ENCODE measurements around the gene NOP58. TPM values are rescaled to one million over a fixed set of nuclear protein-coding genes. Genes with fewer than 3 reads are reported as not detected.
A peak's percentile ranks its signal among the peaks of the same experiment; 100 is the strongest.
"Not testable (repeated sequence)": the region's sequence is repeated elsewhere in the genome, so short reads cannot be mapped to it uniquely, and the experiment has no call there.

NOP58 gene
- total and polyA plus RNA-seq, 4 donors = 29.2 to 102 (median 45.8) TPM

DNA sequence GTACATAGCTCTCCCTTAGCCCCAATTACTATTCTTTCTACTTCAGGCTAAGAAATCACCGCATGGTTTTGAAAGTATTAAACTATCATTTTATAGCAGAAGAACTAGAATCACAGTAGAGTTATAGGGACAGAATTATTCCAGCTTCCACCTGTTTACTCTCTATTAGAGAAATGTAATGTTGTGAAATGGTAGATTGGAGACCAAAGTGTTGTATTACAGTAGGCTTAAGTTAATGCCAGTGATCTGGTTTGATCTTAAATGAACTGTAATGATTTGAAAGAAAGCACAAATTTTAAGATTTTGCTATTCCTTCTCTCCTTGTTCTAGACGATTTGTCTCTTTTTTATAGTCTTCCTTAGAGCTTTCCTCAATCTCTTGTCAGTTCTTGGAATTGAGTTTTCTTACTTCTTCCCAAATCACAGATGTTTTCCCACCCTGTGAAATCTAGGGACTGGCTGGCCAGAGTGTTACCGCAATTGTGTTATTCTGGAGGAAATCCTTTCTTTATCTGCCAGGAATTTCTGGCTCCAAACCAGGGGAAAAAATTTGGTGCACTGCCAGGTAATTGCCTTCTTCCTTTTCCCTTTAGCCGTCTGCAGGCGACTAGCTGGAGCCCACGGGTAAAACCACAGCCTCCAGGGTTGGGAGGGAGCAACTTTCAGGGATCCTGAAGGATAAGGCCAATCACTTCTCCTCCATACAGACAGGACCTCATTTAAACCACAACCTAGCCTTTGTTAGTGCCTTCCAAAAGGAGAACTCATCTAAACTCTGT, 51.7 kb downstream of the NOP58 start:
- H3K27me3 ChIP-seq (ENCODE audit: control insufficient read depth in 1 of 2, insufficient read depth in 2 of 2, low read length in 1 of 2) = no peaks in the 10 kb centered on the region
- intact Hi-C loops (cut with DNase I) = no loop called here
- no peaks in the 10 kb centered on the region for H3K4me1 ChIP-seq (ENCODE audit: control insufficient read depth in 1 of 2, insufficient read depth in 2 of 2, low read length in 2 of 2)
- ATAC-seq (ENCODE audit: low FRiP score) (peak; percentile 79), DNase-seq (peak in 1 of 2 donors; percentile 72)
- no peaks in the 10 kb centered on the region for H3K9me3 ChIP-seq (ENCODE audit: control insufficient read depth, low read length)
- no peak overlapping the region for H3K27ac ChIP-seq (ENCODE audit: low read depth in 1 of 2, low read length in 2 of 2)
- no peak overlapping the region for H3K4me3 ChIP-seq (ENCODE audit: low read length in 2 of 2)
- H3K36me3 ChIP-seq (ENCODE audit: control insufficient read depth in 1 of 2, insufficient read depth in 2 of 2, low read length in 1 of 2) = peaks cover 0 to 2% of the 10 kb centered on the region in 2 donors
- 6% methylated on average over 6 of the region's 6 CpGs for WGBS, 2 donors

DNA sequence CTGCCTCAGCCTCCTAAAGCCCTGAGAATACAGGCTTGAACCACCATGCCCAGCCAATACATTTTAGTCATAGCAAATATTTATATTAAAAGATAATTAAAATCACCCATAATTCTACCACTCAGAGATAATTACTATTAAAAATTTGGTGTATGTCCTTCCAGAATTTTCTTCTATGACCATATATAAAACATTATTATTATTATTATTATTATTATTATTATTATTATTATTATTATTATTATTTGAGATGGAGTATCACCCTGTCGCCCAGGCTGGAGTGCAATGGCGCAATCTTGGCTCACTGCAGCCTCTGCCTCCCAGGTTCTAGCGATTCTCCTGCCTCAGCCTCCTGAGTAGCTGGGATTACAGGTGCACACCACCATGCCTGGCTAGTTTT, 54.8 kb downstream of the NOP58 start:
- H3K4me1 ChIP-seq (ENCODE audit: control insufficient read depth in 1 of 2, insufficient read depth in 2 of 2, low read length in 2 of 2); H3K9me3 ChIP-seq (ENCODE audit: control insufficient read depth, low read length); H3K27me3 ChIP-seq (ENCODE audit: control insufficient read depth in 1 of 2, insufficient read depth in 2 of 2, low read length in 1 of 2); intact Hi-C loops (cut with DNase I); H3K27ac ChIP-seq (ENCODE audit: low read depth in 1 of 2, low read length in 2 of 2); DNase-seq; ATAC-seq (ENCODE audit: low FRiP score); H3K36me3 ChIP-seq (ENCODE audit: control insufficient read depth in 1 of 2, insufficient read depth in 2 of 2, low read length in 1 of 2); H3K4me3 ChIP-seq (ENCODE audit: low read length in 2 of 2): not testable (repeated sequence)
- 94 to 97% methylated on average over 3 of the region's 3 CpGs for WGBS, 2 donors

DNA sequence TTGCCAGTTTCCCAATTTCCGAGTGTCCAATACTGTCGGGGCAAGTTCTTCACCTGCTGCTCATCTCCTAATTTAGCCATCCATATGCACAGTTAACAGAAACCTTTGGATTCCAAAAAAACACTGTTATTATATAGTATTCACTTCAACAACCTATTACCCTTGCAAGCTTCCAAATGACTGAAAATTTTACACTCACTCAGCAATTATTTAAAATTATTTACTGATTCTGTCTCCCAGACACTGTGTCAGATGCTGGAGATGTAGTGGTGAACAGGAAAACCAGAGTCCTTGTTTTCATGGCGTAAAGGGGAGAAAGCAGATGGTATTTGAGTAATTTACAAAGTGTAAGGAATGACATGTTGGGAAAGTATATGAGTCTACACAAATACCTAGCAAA, 56.9 kb downstream of the NOP58 start:
- 93 to 98% methylated on average over 3 of the region's 3 CpGs for WGBS, 2 donors
- Histone ChIP-seq H3K9me3 (ENCODE audit: control insufficient read depth, low read length) (no peaks in the 10 kb centered on the region), H3K27ac (ENCODE audit: low read depth in 1 of 2, low read length in 2 of 2) (no peak overlapping the region), H3K4me3 (ENCODE audit: low read length in 2 of 2) (no peak overlapping the region), H3K4me1 (ENCODE audit: control insufficient read depth in 1 of 2, insufficient read depth in 2 of 2, low read length in 2 of 2) (no peaks in the 10 kb centered on the region), H3K36me3 (ENCODE audit: control insufficient read depth in 1 of 2, insufficient read depth in 2 of 2, low read length in 1 of 2) (peaks cover 2 to 3% of the 10 kb centered on the region in 2 donors), H3K27me3 (ENCODE audit: control insufficient read depth in 1 of 2, insufficient read depth in 2 of 2, low read length in 1 of 2) (no peaks in the 10 kb centered on the region)
- ATAC-seq (ENCODE audit: low FRiP score) = no peak
- intact Hi-C loops (cut with DNase I) = no loop called here
- DNase-seq = no peak

DNA sequence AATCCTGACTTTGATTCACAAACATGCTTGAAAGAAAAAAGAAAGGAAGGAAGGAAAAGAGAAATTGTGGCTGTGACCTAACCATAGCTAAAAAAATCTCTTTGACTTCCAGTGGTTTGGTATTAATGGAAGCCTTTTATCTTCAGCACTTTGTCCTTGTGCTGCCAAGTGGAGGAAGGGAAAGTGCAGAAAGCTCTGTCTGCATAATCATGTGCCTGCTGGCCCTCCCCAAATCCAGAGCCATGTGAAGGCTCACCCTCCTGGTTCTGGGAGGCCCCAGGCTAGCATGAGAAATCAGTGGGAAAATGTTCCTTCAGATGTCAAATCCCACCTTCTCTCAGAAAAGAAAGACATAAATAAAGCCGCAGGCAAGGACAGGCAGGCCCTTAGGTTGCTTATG, 62.3 kb downstream of the NOP58 start:
- Histone ChIP-seq H3K4me3 (ENCODE audit: low read length in 2 of 2) (no peak overlapping the region), H3K27ac (ENCODE audit: low read depth in 1 of 2, low read length in 2 of 2) (no peak overlapping the region), H3K9me3 (ENCODE audit: control insufficient read depth, low read length) (no peaks in the 10 kb centered on the region), H3K4me1 (ENCODE audit: control insufficient read depth in 1 of 2, insufficient read depth in 2 of 2, low read length in 2 of 2) (no peaks in the 10 kb centered on the region), H3K27me3 (ENCODE audit: control insufficient read depth in 1 of 2, insufficient read depth in 2 of 2, low read length in 1 of 2) (no peaks in the 10 kb centered on the region), H3K36me3 (ENCODE audit: control insufficient read depth in 1 of 2, insufficient read depth in 2 of 2, low read length in 1 of 2) (peaks cover 0 to 3% of the 10 kb centered on the region in 2 donors)
- no peak for ATAC-seq (ENCODE audit: low FRiP score)
- intact Hi-C loops (cut with DNase I) = no loop called here
- 76 to 79% methylated on average over 1 of the region's 1 CpG for WGBS, 2 donors
- DNase-seq = no peak

DNA sequence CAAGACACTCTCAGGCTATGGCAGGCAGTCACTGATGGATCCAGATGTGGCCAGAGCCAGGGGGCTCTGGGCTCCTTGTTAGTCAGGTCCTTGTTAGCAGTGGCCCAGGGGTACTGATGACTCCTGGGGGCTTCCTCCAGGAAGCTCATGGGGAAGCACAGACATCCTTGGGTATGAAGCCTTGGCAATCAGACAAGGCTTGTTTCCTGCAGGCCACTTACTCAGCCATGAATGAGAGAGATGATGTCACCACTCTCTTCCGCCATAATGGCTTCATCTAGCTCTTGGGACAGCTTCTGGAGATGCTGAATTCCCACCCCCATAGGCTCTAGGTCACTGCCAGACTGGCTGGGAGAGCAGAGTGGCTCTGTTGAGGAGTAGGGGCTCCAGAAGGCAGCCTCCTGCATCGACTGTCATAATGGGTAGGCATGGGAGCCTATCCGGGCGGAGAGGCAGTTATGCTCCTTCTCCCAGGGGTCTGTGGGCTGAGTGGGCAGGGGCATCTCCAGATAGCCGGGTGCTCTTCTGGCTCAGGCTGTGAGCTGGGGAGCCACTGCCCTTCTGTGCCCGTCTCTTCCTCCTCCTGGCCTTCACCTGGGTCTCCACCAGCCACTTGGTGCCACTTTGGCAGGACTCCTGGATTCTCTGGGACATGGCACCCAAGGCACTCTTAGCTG, 70.4 kb downstream of the NOP58 start:
- no peaks in the 10 kb centered on the region for H3K4me1 ChIP-seq (ENCODE audit: control insufficient read depth in 1 of 2, insufficient read depth in 2 of 2, low read length in 2 of 2)
- WGBS, 2 donors = 95 to 96% methylated on average over 6 of the region's 6 CpGs
- no peaks in the 10 kb centered on the region for H3K36me3 ChIP-seq (ENCODE audit: control insufficient read depth in 1 of 2, insufficient read depth in 2 of 2, low read length in 1 of 2)
- intact Hi-C loops (cut with DNase I) = no loop called here
- DNase-seq (no peak), ATAC-seq (ENCODE audit: low FRiP score) (no peak)
- H3K27me3 ChIP-seq (ENCODE audit: control insufficient read depth in 1 of 2, insufficient read depth in 2 of 2, low read length in 1 of 2) = no peaks in the 10 kb centered on the region
- H3K27ac ChIP-seq (ENCODE audit: low read depth in 1 of 2, low read length in 2 of 2) = no peak overlapping the region
- no peaks in the 10 kb centered on the region for H3K9me3 ChIP-seq (ENCODE audit: control insufficient read depth, low read length)
- H3K4me3 ChIP-seq (ENCODE audit: low read length in 2 of 2) = no peak overlapping the region

DNA sequence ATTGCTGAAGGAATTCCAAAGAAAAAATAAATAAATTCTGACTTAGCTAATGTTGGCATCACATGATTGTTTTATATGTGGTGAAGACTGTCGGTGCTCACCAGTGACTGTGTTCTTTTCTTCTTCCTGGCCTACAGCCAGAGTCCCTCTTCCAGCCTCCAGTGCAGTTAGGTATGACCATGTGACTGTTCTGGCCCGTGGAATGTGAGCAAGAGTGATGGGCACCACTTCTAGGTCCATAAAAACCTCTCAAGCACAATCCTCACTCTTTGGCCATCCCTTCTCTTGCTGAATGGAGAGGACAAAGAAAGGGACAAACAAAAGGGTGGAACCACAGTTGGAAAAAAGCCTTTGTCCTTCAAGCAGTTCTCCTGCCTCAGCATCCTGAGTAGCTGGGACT, 71.6 kb downstream of the NOP58 start:
- H3K27me3 ChIP-seq (ENCODE audit: control insufficient read depth in 1 of 2, insufficient read depth in 2 of 2, low read length in 1 of 2) = no peaks in the 10 kb centered on the region
- WGBS, 2 donors = 32 to 35% methylated on average over 2 of the region's 2 CpGs
- no peaks in the 10 kb centered on the region for H3K36me3 ChIP-seq (ENCODE audit: control insufficient read depth in 1 of 2, insufficient read depth in 2 of 2, low read length in 1 of 2)
- DNase-seq = no peak
- intact Hi-C loops (cut with DNase I) = no loop called here
- no peak for ATAC-seq (ENCODE audit: low FRiP score)
- H3K9me3 ChIP-seq (ENCODE audit: control insufficient read depth, low read length) = no peaks in the 10 kb centered on the region
- H3K4me1 ChIP-seq (ENCODE audit: control insufficient read depth in 1 of 2, insufficient read depth in 2 of 2, low read length in 2 of 2) = no peaks in the 10 kb centered on the region
- no peak overlapping the region for H3K4me3 ChIP-seq (ENCODE audit: low read length in 2 of 2)
- H3K27ac ChIP-seq (ENCODE audit: low read depth in 1 of 2, low read length in 2 of 2) = no peak overlapping the region

DNA sequence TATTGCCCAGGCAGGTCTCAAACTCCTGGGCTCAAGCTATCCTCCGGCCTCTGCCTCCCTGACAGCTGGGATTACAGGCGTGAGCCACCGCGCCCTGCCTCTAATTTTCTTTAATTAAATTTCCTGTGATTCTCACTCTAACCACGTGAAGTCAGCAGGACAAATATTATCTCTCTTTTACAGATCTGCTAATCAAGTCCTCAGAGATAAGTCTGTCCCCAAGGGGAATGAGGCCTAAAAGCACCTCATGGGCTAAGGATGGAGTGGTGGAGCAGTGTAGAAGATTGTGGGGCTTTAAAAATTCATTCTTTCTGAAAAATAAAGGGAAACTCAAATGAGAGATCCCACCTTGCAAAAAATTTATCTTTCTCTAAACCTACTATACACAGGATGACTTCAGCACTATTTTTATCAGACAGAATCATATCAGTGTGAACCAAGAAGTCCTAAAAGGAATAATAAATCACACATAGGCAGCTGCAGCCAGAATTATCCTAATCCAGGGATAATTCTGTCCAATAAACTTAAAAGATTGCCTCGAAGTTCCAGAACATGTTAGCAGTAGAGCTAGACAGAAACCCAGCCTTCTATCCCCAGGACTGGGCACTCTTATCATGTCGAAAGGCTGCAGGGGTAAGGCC, 72.3 kb downstream of the NOP58 start:
- no peak overlapping the region for H3K4me3 ChIP-seq (ENCODE audit: low read length in 2 of 2)
- ATAC-seq (ENCODE audit: low FRiP score) = no peak
- H3K4me1 ChIP-seq (ENCODE audit: control insufficient read depth in 1 of 2, insufficient read depth in 2 of 2, low read length in 2 of 2) = no peaks in the 10 kb centered on the region
- H3K27me3 ChIP-seq (ENCODE audit: control insufficient read depth in 1 of 2, insufficient read depth in 2 of 2, low read length in 1 of 2) = no peaks in the 10 kb centered on the region
- intact Hi-C loops (cut with DNase I) = no loop called here
- no peak for DNase-seq
- no peaks in the 10 kb centered on the region for H3K36me3 ChIP-seq (ENCODE audit: control insufficient read depth in 1 of 2, insufficient read depth in 2 of 2, low read length in 1 of 2)
- no peak overlapping the region for H3K27ac ChIP-seq (ENCODE audit: low read depth in 1 of 2, low read length in 2 of 2)
- no peaks in the 10 kb centered on the region for H3K9me3 ChIP-seq (ENCODE audit: control insufficient read depth, low read length)
- 86% methylated on average over 7 of the region's 7 CpGs for WGBS, 2 donors

DNA sequence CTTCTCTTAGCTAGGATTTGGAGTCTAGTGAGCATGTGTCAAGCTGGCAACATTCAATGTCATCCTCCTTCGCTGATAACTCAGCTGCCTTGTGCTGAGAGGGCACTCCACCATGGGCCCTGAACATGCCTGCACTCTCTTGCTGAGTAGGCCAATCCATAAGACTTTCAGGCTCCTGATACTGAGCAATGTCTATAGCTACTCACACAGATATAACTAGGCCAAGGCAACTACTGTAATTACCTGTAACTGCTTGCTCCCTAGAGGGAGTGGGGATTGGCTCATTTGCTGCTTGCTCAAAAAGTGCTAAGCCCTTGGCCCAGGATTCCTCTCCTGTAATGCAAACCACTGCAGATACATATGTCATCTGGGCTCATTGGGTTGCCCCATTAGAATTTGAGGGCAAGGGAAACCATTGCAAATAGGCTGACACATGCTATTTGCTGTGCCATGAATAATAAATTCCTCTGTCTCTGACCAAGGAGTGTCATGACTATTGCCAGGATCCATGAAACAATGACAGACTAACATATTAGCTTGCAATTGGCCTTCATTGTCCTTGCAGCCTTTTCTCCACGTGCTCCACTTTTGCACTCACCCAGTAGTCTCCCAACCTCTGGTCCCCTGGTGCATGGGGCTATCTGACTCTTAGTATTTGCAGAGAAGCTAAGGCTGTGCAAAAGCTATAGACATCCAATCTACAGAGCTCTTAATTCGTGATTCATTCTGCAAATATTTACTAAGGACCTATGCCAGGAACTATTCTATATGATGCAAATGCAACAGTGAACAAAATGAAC, 73.7 kb downstream of the NOP58 start:
- ATAC-seq (ENCODE audit: low FRiP score) (peak; percentile 22), DNase-seq (no peak)
- Histone ChIP-seq H3K9me3 (ENCODE audit: control insufficient read depth, low read length) (no peaks in the 10 kb centered on the region), H3K4me1 (ENCODE audit: control insufficient read depth in 1 of 2, insufficient read depth in 2 of 2, low read length in 2 of 2) (no peaks in the 10 kb centered on the region), H3K27me3 (ENCODE audit: control insufficient read depth in 1 of 2, insufficient read depth in 2 of 2, low read length in 1 of 2) (no peaks in the 10 kb centered on the region), H3K36me3 (ENCODE audit: control insufficient read depth in 1 of 2, insufficient read depth in 2 of 2, low read length in 1 of 2) (no peaks in the 10 kb centered on the region), H3K4me3 (ENCODE audit: low read length in 2 of 2) (no peak overlapping the region), H3K27ac (ENCODE audit: low read depth in 1 of 2, low read length in 2 of 2) (no peak overlapping the region)
- intact Hi-C loops (cut with DNase I) = no loop called here
- WGBS, 2 donors = 34 to 46% methylated on average over 3 of the region's 3 CpGs

All from aorta (tissue), 5 donors.